Prostate gland (tissue), 2 donors: ENCODE results near the gene PDE9A. TPM values are rescaled to one million over a fixed set of nuclear protein-coding genes. Genes with fewer than 3 reads are reported as not detected.
A peak's percentile ranks its signal among the peaks of the same experiment; 100 is the strongest.
"Not testable (repeated sequence)": the region's sequence is repeated elsewhere in the genome, so short reads cannot be mapped to it uniquely, and the experiment has no call there.

Source experiments
- DNase-seq: peaks from one replicate; pipeline ENCODE4 v3.0.0-alpha.2; 2019; ENCODE audit warnings: low spot score
- H3K27ac ChIP-seq, 2 donors: fragments of 200-600 bp; sonication (generic); 2 replicates each; pipeline ENCODE4 v1.5.1; 2017 to 2019
- H3K27me3 ChIP-seq: fragments of 200-600 bp; sonication (generic); replicated peaks from 2 replicates; pipeline ENCODE4 v1.5.1; 2019; ENCODE audit not compliant: insufficient read depth
- H3K36me3 ChIP-seq, 2 donors: fragments of 200-600 bp; sonication (generic); 1 replicate in 1 of 2; 2 replicates in 1 of 2; pipeline versions ENCODE4 v1.5.1 to v1.8.1; 2017 to 2019
- H3K4me1 ChIP-seq: fragments of 200-600 bp; sonication (generic); replicated peaks from 2 replicates; pipeline ENCODE4 v1.5.1; 2019
- H3K4me3 ChIP-seq, 2 donors: fragments of 200-600 bp; sonication (generic); 2 replicates each; pipeline ENCODE4 v1.5.1; 2017 to 2019
- H3K9me3 ChIP-seq: fragments of 200-600 bp; sonication (generic); 2 replicates; pipeline ENCODE4 v1.5.1; 2017
- POLR2A ChIP-seq: fragments of 450-650 bp; IDR thresholded peaks from one replicate; pipeline ENCODE4 v1.6.1; 2016; ENCODE audit warnings: antibody characterized with exemption, mild to moderate bottlenecking
- POLR2AphosphoS5 ChIP-seq: sonication (generic); formaldehyde crosslinking; IDR thresholded peaks from one replicate; pipeline ENCODE4 v1.6.1; 2017; ENCODE audit warnings: antibody characterized with exemption
- WGBS: methylation state at CpG from one replicate; pipeline ENCODE4 v1.1.5; 2018; 5-methylcytosine and 5-hydroxymethylcytosine counted together
- intact Hi-C: fragments of 100-400 bp; cut with DNase I; formaldehyde crosslinking; loops from one replicate; pipeline ENCODE4 v1.14.2; 2022
- total RNA-seq, 2 donors: library from RNA; depleted of rRNA; stranded (reverse); fragments of >200 nt; gene quantifications; one replicate each; pipeline ENCODE4 v1.1.0, GENCODE V29; 2016
- TF ChIP-seq, protein P1 (sequence below), 4 experiments: fragments of 200-600 bp in 2 of 4; fragments of 450-650 bp in 2 of 4; sonication (generic) in 2 of 4; IDR thresholded peaks; 1 replicate in 3 of 4; 2 replicates in 1 of 4; pipeline ENCODE4 v1.5.1; 2016 to 2019; ENCODE audit warnings: antibody characterized with exemption in 4 of 4, mild to moderate bottlenecking in 2 of 4, moderate library complexity in 2 of 4

The PDE9A gene
- total RNA-seq, 2 donors from 2014 or later = 80.0 to 93.6 TPM

DNA sequence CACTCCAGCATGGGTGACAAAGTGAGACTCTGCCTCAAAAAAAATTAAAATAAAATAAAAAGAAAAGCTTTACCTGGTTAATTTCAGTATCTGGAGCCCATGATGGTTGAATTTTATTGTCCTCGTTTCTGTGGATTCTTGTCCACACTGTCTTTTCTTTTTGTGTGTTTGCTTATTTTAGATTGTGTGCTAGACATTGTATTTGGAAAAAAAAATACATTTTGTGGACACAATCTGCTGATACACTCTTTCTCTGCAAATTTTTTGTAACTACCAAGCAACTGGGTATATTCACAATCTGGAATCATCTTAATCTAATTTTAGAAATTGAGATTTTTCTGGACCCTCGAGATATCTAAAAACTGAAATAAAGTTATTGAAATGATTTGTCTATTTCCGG, 41.6 kb upstream of the PDE9A start:
- no peak for TF ChIP-seq POLR2AphosphoS5
- TF ChIP-seq, protein P1, sequence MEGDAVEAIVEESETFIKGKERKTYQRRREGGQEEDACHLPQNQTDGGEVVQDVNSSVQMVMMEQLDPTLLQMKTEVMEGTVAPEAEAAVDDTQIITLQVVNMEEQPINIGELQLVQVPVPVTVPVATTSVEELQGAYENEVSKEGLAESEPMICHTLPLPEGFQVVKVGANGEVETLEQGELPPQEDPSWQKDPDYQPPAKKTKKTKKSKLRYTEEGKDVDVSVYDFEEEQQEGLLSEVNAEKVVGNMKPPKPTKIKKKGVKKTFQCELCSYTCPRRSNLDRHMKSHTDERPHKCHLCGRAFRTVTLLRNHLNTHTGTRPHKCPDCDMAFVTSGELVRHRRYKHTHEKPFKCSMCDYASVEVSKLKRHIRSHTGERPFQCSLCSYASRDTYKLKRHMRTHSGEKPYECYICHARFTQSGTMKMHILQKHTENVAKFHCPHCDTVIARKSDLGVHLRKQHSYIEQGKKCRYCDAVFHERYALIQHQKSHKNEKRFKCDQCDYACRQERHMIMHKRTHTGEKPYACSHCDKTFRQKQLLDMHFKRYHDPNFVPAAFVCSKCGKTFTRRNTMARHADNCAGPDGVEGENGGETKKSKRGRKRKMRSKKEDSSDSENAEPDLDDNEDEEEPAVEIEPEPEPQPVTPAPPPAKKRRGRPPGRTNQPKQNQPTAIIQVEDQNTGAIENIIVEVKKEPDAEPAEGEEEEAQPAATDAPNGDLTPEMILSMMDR (IDR thresholded peaks at IDR 0.05) = no peak
- TF ChIP-seq POLR2A = no peak
- H3K27me3 ChIP-seq = no peaks in the 10 kb centered on the region
- H3K36me3 ChIP-seq = no peaks in the 10 kb centered on the region
- 93% methylated on average over 3 of the region's 3 CpGs for WGBS
- no peak overlapping the region for H3K4me3 ChIP-seq
- no peak for DNase-seq
- no peaks in the 10 kb centered on the region for H3K4me1 ChIP-seq
- no peaks in the 10 kb centered on the region for H3K9me3 ChIP-seq
- intact Hi-C loops = no loop called here
- no peak overlapping the region for H3K27ac ChIP-seq

DNA sequence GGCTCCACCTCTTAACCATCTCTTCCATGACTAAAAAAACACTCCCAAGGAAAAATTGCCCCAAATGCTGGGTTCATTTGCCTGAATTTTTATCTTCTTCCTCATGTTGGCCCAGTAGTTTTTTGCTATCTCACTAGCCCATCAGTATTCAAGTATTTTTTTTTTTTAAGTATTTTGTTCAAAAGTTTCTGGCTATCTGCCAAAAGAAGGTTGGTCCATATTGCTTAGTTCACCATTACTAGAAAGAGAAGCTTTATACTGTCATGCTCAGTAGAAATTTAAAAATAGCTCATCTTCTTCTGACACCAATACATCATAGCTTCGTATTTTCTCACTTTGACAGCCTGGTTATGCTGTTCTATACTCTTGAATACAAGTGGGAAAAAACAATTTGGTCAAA, 41.0 kb upstream of the PDE9A start:
- no peak overlapping the region for H3K4me3 ChIP-seq
- intact Hi-C loops = no loop called here

DNA sequence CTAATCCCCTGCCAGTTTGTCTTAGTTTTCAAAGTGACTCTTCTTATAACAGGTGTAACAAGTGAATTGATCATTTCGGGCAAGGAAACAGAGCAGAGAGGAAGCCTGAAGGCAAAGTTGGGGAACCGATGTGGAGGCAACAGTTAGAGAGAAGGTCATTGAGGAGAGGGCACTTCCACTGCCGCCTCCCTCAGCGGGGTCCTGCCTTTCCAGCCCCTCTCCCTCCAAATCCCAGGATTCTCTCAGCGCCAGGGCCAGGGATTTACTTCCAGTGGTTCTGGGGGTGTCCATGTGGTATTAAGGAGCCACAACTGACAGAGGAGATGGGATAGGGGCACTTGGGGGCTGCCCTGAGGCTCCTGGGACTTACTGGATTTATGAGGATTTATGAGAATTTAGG, 39.7 kb upstream of the PDE9A start:
- Histone ChIP-seq H3K4me3 (no peak overlapping the region), H3K27ac (no peak overlapping the region), H3K4me1 (no peaks in the 10 kb centered on the region), H3K9me3 (no peaks in the 10 kb centered on the region), H3K27me3 (no peaks in the 10 kb centered on the region), H3K36me3 (no peaks in the 10 kb centered on the region)
- no peak for DNase-seq
- TF ChIP-seq, protein P1 (IDR thresholded peaks at IDR 0.05) = no peak
- TF ChIP-seq POLR2AphosphoS5 = no peak
- no peak for TF ChIP-seq POLR2A
- 93% methylated on average over 5 of the region's 5 CpGs for WGBS
- intact Hi-C loops = no loop called here

More for the DNA sequence above, 41.0 kb upstream of the PDE9A start:
- WGBS = 96% methylated on average over 1 of the region's 1 CpG
- Histone ChIP-seq H3K36me3 (no peaks in the 10 kb centered on the region), H3K27me3 (no peaks in the 10 kb centered on the region), H3K9me3 (no peaks in the 10 kb centered on the region), H3K27ac (no peak overlapping the region), H3K4me1 (no peaks in the 10 kb centered on the region)
- DNase-seq = no peak
- TF ChIP-seq, protein P1 (IDR thresholded peaks at IDR 0.05) = no peak
- no peak for TF ChIP-seq POLR2A
- no peak for TF ChIP-seq POLR2AphosphoS5

DNA sequence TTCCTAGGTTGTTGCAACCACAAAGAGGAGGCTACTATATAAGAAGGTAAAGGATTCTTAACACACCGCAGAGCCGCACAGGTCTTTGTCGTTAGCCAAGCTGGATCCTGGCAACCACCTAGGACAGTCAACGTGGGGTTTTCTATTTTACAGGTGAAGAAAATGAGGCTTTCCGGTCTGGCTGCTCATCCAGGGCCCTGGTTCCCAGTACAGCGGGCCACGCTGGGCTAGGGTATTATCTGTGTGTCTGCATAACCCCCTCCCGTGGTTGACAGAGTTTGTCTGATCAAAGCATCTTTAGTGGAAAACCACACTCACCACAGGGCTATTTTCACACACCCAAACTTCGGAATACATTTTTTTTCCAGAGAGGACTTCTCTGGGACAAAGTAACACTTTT, 39.0 kb upstream of the PDE9A start:
- Histone ChIP-seq H3K36me3 (no peaks in the 10 kb centered on the region), H3K27me3 (no peaks in the 10 kb centered on the region), H3K27ac (peak overlapping the region; percentile 66 to 74), H3K4me1 (no peaks in the 10 kb centered on the region), H3K4me3 (no peak overlapping the region), H3K9me3 (no peaks in the 10 kb centered on the region)
- intact Hi-C loops = no loop called here
- 27% methylated on average over 9 of the region's 9 CpGs for WGBS
- TF ChIP-seq POLR2A (no peak), POLR2AphosphoS5 (no peak)
- TF ChIP-seq, protein P1 (IDR thresholded peaks at IDR 0.05) = no peak
- no peak for DNase-seq

DNA sequence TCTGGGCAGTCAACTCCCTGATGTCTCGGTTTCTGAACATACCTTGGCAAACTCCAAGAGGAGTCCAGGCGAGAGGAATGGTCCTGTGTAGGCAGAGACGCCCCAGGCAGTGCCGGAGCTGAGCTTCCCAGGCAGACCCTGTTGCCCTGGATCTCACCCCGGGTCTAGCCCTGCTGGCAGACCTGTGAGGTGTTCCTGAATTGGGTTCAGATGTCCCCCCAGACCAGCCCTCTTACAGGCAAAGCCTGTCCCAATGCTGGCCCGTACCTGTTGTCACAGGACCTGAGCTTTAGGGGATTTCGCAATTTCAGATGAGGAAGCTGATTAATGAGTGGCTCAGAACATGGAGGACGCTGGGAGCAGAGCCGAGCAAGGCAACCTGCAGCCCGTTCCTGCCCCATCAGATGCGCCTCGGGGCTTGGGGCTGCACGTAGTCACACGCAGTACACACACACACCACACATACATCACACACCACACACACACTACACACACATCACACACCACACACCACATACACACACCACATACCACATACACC, 38.5 kb upstream of the PDE9A start:
- H3K9me3 ChIP-seq = no peaks in the 10 kb centered on the region
- 13% methylated on average over 12 of the region's 14 CpGs for WGBS
- H3K4me1 ChIP-seq = no peaks in the 10 kb centered on the region
- TF ChIP-seq POLR2AphosphoS5 (peak; percentile 89), POLR2A (no peak)
- TF ChIP-seq, protein P1 (IDR thresholded peaks at IDR 0.05) = no peak
- no peaks in the 10 kb centered on the region for H3K36me3 ChIP-seq
- H3K27ac ChIP-seq = peak overlapping the region; percentile 66 to 74
- no peaks in the 10 kb centered on the region for H3K27me3 ChIP-seq
- H3K4me3 ChIP-seq = no peak overlapping the region
- intact Hi-C loops = no loop called here
- DNase-seq = peak; percentile 81

DNA sequence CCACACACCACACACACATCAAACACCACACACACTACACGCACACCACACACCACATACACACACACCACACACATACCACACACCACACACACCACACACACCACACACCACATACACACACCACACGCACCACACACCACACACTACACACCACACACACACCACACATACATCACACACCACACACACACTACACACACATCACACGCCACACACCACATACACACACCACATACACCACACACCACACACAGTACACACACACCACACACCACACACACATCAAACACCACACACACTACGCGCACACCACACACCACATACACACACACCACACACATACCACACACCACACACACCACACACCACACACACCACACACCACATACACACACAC, 38.0 kb upstream of the PDE9A start:
- whole genome bisulfite sequencing = 43% methylated on average over 4 of the region's 5 CpGs
- DNase-seq, H3K4me3 ChIP-seq, H3K4me1 ChIP-seq, H3K36me3 ChIP-seq, H3K27me3 ChIP-seq, intact Hi-C loops, H3K9me3 ChIP-seq, H3K27ac ChIP-seq: not testable (repeated sequence)
